OCI-LY7 (cell line): ENCODE results near the gene SPECC1L. TPM values are rescaled to one million over a fixed set of nuclear protein-coding genes. Genes with fewer than 3 reads are reported as not detected.

Experiments used
- BruUV-seq: library from RNA; stranded (reverse); fragments of 400-500 nt; replicated peaks from 2 replicates; lab custom pipeline; 2021; lab: Mats Ljungman, UMichigan
- CTCF ChIA-PET: fragments of 300-600 bp; sonication (Branson Sonifier 250); formaldehyde crosslinking; loops from one replicate; lab custom pipeline; 2022; ENCODE audit warnings: antibody characterized with exemption; ENCODE audit not compliant: unreplicated experiment; lab: Charles Lee
- POLR2A ChIA-PET: fragments of 300-600 bp; sonication (Branson Sonifier 250); formaldehyde crosslinking; loops from one replicate; lab custom pipeline; 2022; ENCODE audit warnings: antibody characterized with exemption; lab: Charles Lee
- DNase-seq: peaks from one replicate; pipeline ENCODE4 v3.0.0-alpha.2; 2015; ENCODE audit warnings: low spot score
- H2AFZ ChIP-seq: fragments of 200-600 bp; sonication (generic), shearing (Covaris generic); 2 replicates; pipeline ENCODE4 v1.6.1; 2014; ENCODE audit warnings: mild to moderate bottlenecking, antibody characterized with exemption, low read length, moderate library complexity
- H3K27ac ChIP-seq: fragments of 200-600 bp; sonication (generic); 2 replicates; pipeline ENCODE4 v1.5.1; 2014; ENCODE audit warnings: mixed run types, low read depth, mild to moderate bottlenecking, moderate library complexity, low read length, inconsistent platforms; ENCODE audit not compliant: poor library complexity, severe bottlenecking
- H3K36me3 ChIP-seq: fragments of 200-600 bp; sonication (generic); 2 replicates; pipeline ENCODE4 v1.6.1; 2014; ENCODE audit warnings: mild to moderate bottlenecking, antibody characterized with exemption, low read length, moderate library complexity, mixed read lengths; ENCODE audit not compliant: insufficient read depth
- H3K4me1 ChIP-seq: fragments of 200-600 bp; sonication (generic); 2 replicates; pipeline ENCODE4 v1.5.1; 2014; ENCODE audit warnings: mild to moderate bottlenecking, low read length; ENCODE audit not compliant: insufficient read depth, poor library complexity, severe bottlenecking
- H3K4me2 ChIP-seq: fragments of 200-600 bp; sonication (generic); 2 replicates; pipeline ENCODE4 v1.6.1; 2014; ENCODE audit warnings: mild to moderate bottlenecking, low read length
- H3K4me3 ChIP-seq: fragments of 200-600 bp; sonication (generic); 2 replicates; pipeline ENCODE4 v1.5.1; 2014; ENCODE audit warnings: mild to moderate bottlenecking, low read depth, low read length; ENCODE audit not compliant: poor library complexity, severe bottlenecking
- H3K79me2 ChIP-seq: fragments of 200-600 bp; sonication (generic); 2 replicates; pipeline ENCODE4 v1.6.1; 2016; ENCODE audit warnings: low read depth, mild to moderate bottlenecking, low read length, moderate library complexity, mixed read lengths; ENCODE audit not compliant: insufficient read depth
- H3K9me2 ChIP-seq: fragments of 200-600 bp; sonication (generic); 2 replicates; pipeline ENCODE4 v1.6.1; 2016; ENCODE audit warnings: mild to moderate bottlenecking, low read length, mixed read lengths; ENCODE audit not compliant: insufficient read depth
- H3K9me3 ChIP-seq: fragments of 200-600 bp; sonication (generic); 2 replicates; pipeline ENCODE4 v1.6.1; 2014; ENCODE audit warnings: mild to moderate bottlenecking, mixed run types, low read length, mixed read lengths
- H4K20me1 ChIP-seq: fragments of 200-600 bp; sonication (generic); 2 replicates; pipeline ENCODE4 v1.6.1; 2014; ENCODE audit warnings: mild to moderate bottlenecking, antibody characterized with exemption, low read length, moderate library complexity, mixed read lengths; ENCODE audit not compliant: insufficient read depth
- CTCF ChIP-seq: fragments of 200-600 bp; sonication (generic); conservative IDR thresholded peaks from 2 replicates; pipeline ENCODE4 v1.5.1; 2014; ENCODE audit warnings: mild to moderate bottlenecking, antibody characterized with exemption, low read length, moderate library complexity, mixed read lengths
- EZH2phosphoT487 ChIP-seq: fragments of 200-600 bp; sonication (generic); IDR thresholded peaks from 2 replicates; pipeline ENCODE4 v1.6.1; 2018; ENCODE audit warnings: low read depth, borderline replicate concordance, mild to moderate bottlenecking, mixed run types, antibody characterized with exemption, low read length, moderate library complexity, mixed read lengths
- intact Hi-C: fragments of 100-400 bp; cut with micrococcal nuclease; formaldehyde crosslinking; loops from one replicate; pipeline ENCODE4 v1.10.0; 2022; ENCODE audit not compliant: unreplicated experiment
- total RNA-seq, 2 experiments: library from RNA; depleted of rRNA in 1 of 2; stranded (reverse); fragments of >200 nt in 1 of 2; shearing (Covaris generic) in 1 of 2; gene quantifications; 2 replicates each; pipeline ENCODE4 v1.2.3, GENCODE V29; 2014 to 2022

The SPECC1L gene
- total RNA-seq, 2 experiments from 2014 or later, result 47.0 to 66.2 TPM

- Histone ChIP-seq H2AFZ (no peak overlapping the region), H3K4me2 (no peak overlapping the region)
Measured at GRCh38 chr22:24440718-24441405, 170.2 kb downstream of the SPECC1L start.

GRCh38 chr22:24441406-24442351 lies 171.0 kb downstream of the SPECC1L start:
- intact Hi-C loops, result no loop called here
- Histone ChIP-seq H3K27ac (no peak overlapping the region), H3K4me2 (no peak overlapping the region), H3K79me2 (peaks cover 9% of the 10 kb centered on the region; the same call in 1 of the 2 replicates), H3K9me2 (no peaks in the 10 kb centered on the region), H3K4me3 (no peak overlapping the region), H4K20me1 (no peaks in the 10 kb centered on the region), H2AFZ (no peak overlapping the region), H3K4me1 (peaks cover 21% of the 10 kb centered on the region), H3K9me3 (no peaks in the 10 kb centered on the region), H3K36me3 (peaks cover 69% of the 10 kb centered on the region)
- DNase-seq, result no peak
- ChIA-PET POLR2A (no interaction called here), CTCF (no interaction called here)
- BruUV-seq, result TSS peak; percentile 36
- no peak for TF ChIP-seq CTCF
- TF ChIP-seq EZH2phosphoT487, result no peak

More at GRCh38 chr22:24440718-24441405, 170.2 kb downstream of the SPECC1L start:
- Histone ChIP-seq H3K79me2 (peaks cover 17% of the 10 kb centered on the region; the same call in 1 of the 2 replicates), H3K9me2 (no peaks in the 10 kb centered on the region), H3K27ac (no peak overlapping the region), H3K4me1 (peaks cover 29% of the 10 kb centered on the region), H3K4me3 (no peak overlapping the region), H3K9me3 (no peaks in the 10 kb centered on the region), H4K20me1 (no peaks in the 10 kb centered on the region), H3K36me3 (peaks cover 77% of the 10 kb centered on the region)
- BruUV-seq, result no TSS peak
- POLR2A ChIA-PET, result no interaction called here
- TF ChIP-seq EZH2phosphoT487 (no peak), CTCF (no peak)
- CTCF ChIA-PET, result no interaction called here
- DNase-seq, result no peak
- intact Hi-C loops, result no loop called here
